LNCaP clone FGC (cell line): ENCODE data around the gene SLC20A1.

Experiments used
- DNase-seq: peaks from one replicate; pipeline ENCODE4 v3.0.0-alpha.2; 2011; ENCODE audit warnings: low read depth
- H3K4me3 ChIP-seq: 2 replicates; pipeline ENCODE4 v1.5.1; 2011; ENCODE audit warnings: mild to moderate bottlenecking, low read depth, low read length, control low read depth
- CTCF ChIP-seq: IDR thresholded peaks from 2 replicates; pipeline ENCODE4 v1.5.1; 2012; ENCODE audit warnings: mild to moderate bottlenecking; ENCODE audit not compliant: control insufficient read depth, insufficient read depth; ENCODE audit errors: extremely low read depth

Gene SLC20A1

GRCh38 chr2:112634153-112634873, 11.4 kb upstream of the SLC20A1 start:
- no peak for DNase-seq
- no peak for TF ChIP-seq CTCF
- no peak overlapping the region for H3K4me3 ChIP-seq

GRCh38 chr2:112634874-112635157, 10.9 kb upstream of the SLC20A1 start:
- no peak for TF ChIP-seq CTCF
- H3K4me3 ChIP-seq: no peak overlapping the region
- no peak for DNase-seq

- no peak for TF ChIP-seq CTCF
- DNase-seq: no peak
- H3K4me3 ChIP-seq: no peak overlapping the region
Measured at GRCh38 chr2:112636605-112637288, 9.0 kb upstream of the SLC20A1 start.

GRCh38 chr2:112637289-112637660, 8.5 kb upstream of the SLC20A1 start:
- no peak overlapping the region for H3K4me3 ChIP-seq
- TF ChIP-seq CTCF: no peak
- DNase-seq: no peak

GRCh38 chr2:112639936-112640335, 5.8 kb upstream of the SLC20A1 start:
- no peak overlapping the region for H3K4me3 ChIP-seq
- DNase-seq: no peak
- TF ChIP-seq CTCF: no peak

GRCh38 chr2:112640467-112640799, 5.3 kb upstream of the SLC20A1 start:
- H3K4me3 ChIP-seq: no peak overlapping the region
- no peak for TF ChIP-seq CTCF
- no peak for DNase-seq
